Kidney (tissue), 14 donors: ENCODE results near the gene GALNT18. TPM values are rescaled to one million over a fixed set of nuclear protein-coding genes. Genes with fewer than 3 reads are reported as not detected.
A peak's percentile ranks its signal among the peaks of the same experiment; 100 is the strongest.

Experiments used
- DNase-seq, 5 donors: peaks; one replicate each; pipeline ENCODE4 v3.0.0-alpha.2; 2013 to 2020
- FAIRE-seq: peaks from 2 replicates; lab custom pipeline; 2012; peaks lifted over from hg19 to GRCh38; lab: Jason Lieb, UNC
- H3K27ac ChIP-seq, 2 donors: one replicate each; pipeline ENCODE4 v1.7.0; 2013; ENCODE audit warnings: low read depth in 2 of 2, low read length in 2 of 2, inconsistent platforms in 1 of 2
- H3K27me3 ChIP-seq: one replicate; pipeline ENCODE4 v1.7.1; 2013; ENCODE audit warnings: low read length, inconsistent platforms; ENCODE audit not compliant: control insufficient read depth, insufficient read depth
- H3K36me3 ChIP-seq, 3 donors: one replicate each; pipeline versions ENCODE4 v1.7.0 to v1.7.1; 2013; ENCODE audit warnings: low read length in 3 of 3, control low read depth in 1 of 3, inconsistent platforms in 1 of 3; ENCODE audit not compliant: insufficient read depth in 3 of 3, control insufficient read depth in 2 of 3
- H3K4me1 ChIP-seq, 3 donors: one replicate each; pipeline versions ENCODE4 v1.7.0 to v1.7.1; 2013; ENCODE audit warnings: low read length in 3 of 3, inconsistent platforms in 1 of 3, low read depth in 1 of 3; ENCODE audit not compliant: control insufficient read depth in 2 of 3, insufficient read depth in 2 of 3
- H3K4me3 ChIP-seq, 3 donors: one replicate each; pipeline versions ENCODE4 v1.7.0 to v1.8.1; 2013; ENCODE audit warnings: low read length in 3 of 3, control low read depth in 1 of 3, inconsistent platforms in 1 of 3
- H3K9ac ChIP-seq, 3 donors: one replicate each; pipeline versions ENCODE4 v1.7.0 to v1.7.1; 2013; ENCODE audit warnings: low read length in 3 of 3, control low read depth in 1 of 3, inconsistent platforms in 1 of 3
- H3K9me3 ChIP-seq, 3 donors: one replicate each; pipeline versions ENCODE4 v1.7.0 to v1.7.1; 2013; ENCODE audit warnings: low read length in 3 of 3, control low read depth in 1 of 3, inconsistent platforms in 1 of 3; ENCODE audit not compliant: control insufficient read depth in 2 of 3, insufficient read depth in 1 of 3
- intact Hi-C: fragments of 100-400 bp; cut with DNase I; formaldehyde crosslinking; loops from one replicate; pipeline ENCODE4 v1.11.1; 2022
- polyA plus RNA-seq: library from polyadenylated mRNA; stranded (reverse); fragments of 350-450 nt; fragmentation: Illumina TruSeq; extraction: RNeasy Lipid Tissue Mini Kit (QIAGEN cat#74804); gene quantifications from one replicate; pipeline ENCODE4 v1.2.3, GENCODE V29; 2014; ENCODE audit warnings: low read depth, low replicate concordance; ENCODE audit not compliant: insufficient read depth
- total RNA-seq: library from RNA; stranded (reverse); fragmentation: NEBNext Ultra II Directional; extraction: Animal tissue kit (Norgen Biotek cat#: 25700); gene quantifications from one replicate; pipeline ENCODE4 v1.2.1, GENCODE V29; 2021
- TF ChIP-seq, protein P1 (sequence below): IDR thresholded peaks from 3 replicates; pipeline ENCODE4 v1.5.1; 2012; ENCODE audit warnings: mild to moderate bottlenecking, moderate library complexity, borderline replicate concordance; ENCODE audit not compliant: insufficient read depth; ENCODE audit errors: extremely low read depth
- donor health status: control.
- donor health status: control.
- donor health status: control.
- donor health status: control.
- donor health status: control.
- donor health status: DM: yes; HTN: yes; CAD: no.
- donor health status: Normal renal cell carcinoma (clear cell type).

GALNT18 gene
- total and polyA plus RNA-seq, 2 donors from 2014 or later, result 27.2 to 42.1 TPM

DNA sequence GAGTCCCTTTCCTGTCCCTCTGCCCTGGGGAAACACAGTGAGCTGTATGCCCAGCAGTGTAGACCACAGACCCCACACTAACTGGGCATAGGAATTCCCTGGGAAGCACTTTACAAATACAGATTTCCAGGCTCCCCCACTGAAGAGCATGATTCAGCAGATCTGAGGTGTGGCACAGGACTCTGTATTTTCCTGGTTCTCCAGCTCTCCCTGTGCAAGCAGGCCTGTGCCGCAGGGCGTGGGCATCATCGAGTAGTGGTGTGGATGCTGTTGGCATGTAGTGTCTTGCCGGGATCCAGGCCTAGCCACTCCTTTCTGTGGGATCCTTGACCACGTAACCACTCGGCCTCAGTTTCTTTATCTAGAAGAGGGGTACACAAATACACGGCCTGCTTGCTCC lies 49.9 kb downstream of the GALNT18 start:
- Histone ChIP-seq H3K36me3 (no peaks in the 10 kb centered on the region), H3K9ac (no peak overlapping the region), H3K9me3 (no peaks in the 10 kb centered on the region), H3K4me1 (peaks cover 0 to 30% (median 8%) of the 10 kb centered on the region in 3 donors), H3K4me3 (no peak overlapping the region), H3K27ac (no peak overlapping the region), H3K27me3 (no peaks in the 10 kb centered on the region)
- TF ChIP-seq, protein P1, sequence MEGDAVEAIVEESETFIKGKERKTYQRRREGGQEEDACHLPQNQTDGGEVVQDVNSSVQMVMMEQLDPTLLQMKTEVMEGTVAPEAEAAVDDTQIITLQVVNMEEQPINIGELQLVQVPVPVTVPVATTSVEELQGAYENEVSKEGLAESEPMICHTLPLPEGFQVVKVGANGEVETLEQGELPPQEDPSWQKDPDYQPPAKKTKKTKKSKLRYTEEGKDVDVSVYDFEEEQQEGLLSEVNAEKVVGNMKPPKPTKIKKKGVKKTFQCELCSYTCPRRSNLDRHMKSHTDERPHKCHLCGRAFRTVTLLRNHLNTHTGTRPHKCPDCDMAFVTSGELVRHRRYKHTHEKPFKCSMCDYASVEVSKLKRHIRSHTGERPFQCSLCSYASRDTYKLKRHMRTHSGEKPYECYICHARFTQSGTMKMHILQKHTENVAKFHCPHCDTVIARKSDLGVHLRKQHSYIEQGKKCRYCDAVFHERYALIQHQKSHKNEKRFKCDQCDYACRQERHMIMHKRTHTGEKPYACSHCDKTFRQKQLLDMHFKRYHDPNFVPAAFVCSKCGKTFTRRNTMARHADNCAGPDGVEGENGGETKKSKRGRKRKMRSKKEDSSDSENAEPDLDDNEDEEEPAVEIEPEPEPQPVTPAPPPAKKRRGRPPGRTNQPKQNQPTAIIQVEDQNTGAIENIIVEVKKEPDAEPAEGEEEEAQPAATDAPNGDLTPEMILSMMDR, result no peak
- DNase-seq (no peak), FAIRE-seq (no peak)
- intact Hi-C loops, result no loop called here

DNA sequence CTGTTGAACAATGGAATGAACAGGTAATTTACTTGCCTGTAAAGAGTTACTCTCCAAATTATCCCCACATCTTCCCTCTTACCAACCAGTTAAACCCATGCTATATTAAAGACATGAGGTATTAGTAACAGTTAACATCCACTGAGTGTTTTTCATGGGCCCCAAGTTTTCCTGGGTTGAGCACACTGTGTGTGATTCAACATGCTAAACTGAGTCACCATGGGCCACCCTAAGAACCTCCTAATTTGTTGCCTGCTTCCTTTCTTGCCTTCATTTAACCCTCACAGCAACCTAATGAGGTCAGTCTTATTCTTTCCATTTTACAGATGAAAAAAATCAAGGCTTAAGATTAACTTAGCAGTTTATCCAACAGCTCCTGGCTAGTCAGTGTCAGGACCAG lies 51.0 kb downstream of the GALNT18 start:
- Histone ChIP-seq H3K9me3 (no peaks in the 10 kb centered on the region), H3K27me3 (no peaks in the 10 kb centered on the region), H3K4me1 (peaks cover 0 to 31% (median 8%) of the 10 kb centered on the region in 3 donors), H3K4me3 (no peak overlapping the region), H3K27ac (peak overlapping the region in 1 of 2 donors; percentile 11), H3K36me3 (no peaks in the 10 kb centered on the region), H3K9ac (no peak overlapping the region)
- FAIRE-seq (no peak), DNase-seq (no peak)
- intact Hi-C loops, result no loop called here
- TF ChIP-seq, protein P1, result no peak

DNA sequence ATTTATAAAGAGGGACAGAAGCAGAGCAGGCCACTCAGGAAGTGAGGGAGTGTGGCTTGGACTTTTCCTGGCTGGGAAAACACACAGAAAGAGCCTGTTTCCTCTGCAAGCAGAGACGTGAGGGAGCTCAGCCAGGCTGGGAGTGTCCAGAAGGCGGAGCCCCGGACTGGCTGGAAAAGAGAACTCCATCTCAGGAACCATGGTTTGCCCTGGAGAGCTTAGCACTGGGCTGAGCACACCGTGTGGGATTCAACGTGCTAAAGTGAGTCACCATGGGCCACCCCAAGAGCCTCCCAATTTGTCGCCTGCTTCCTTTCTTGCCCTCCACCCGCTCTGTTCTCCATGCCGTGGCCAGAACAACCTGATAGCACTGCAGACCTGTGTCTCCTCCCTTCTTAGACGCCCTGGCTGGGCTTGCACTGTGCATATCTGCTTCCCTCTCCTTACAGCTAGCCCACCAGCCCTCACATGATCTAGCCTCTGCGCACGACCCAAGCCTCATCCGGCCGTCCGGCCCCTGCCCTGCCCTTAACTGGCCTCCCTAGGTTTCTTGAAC lies 51.8 kb downstream of the GALNT18 start:
- intact Hi-C loops, result no loop called here
- DNase-seq (peak in 3 of 5 donors; percentile 36 to 85 (median 66)), FAIRE-seq (no peak)
- peak overlapping the region; percentile 54 to 60 for H3K27ac ChIP-seq
- H3K36me3 ChIP-seq, result no peaks in the 10 kb centered on the region
- H3K9ac ChIP-seq, result peak overlapping the region in 1 of 3 donors; percentile 51
- no peaks in the 10 kb centered on the region for H3K9me3 ChIP-seq
- no peaks in the 10 kb centered on the region for H3K27me3 ChIP-seq
- TF ChIP-seq, protein P1, result no peak
- no peak overlapping the region for H3K4me3 ChIP-seq
- peaks cover 0 to 31% (median 8%) of the 10 kb centered on the region in 3 donors for H3K4me1 ChIP-seq

DNA sequence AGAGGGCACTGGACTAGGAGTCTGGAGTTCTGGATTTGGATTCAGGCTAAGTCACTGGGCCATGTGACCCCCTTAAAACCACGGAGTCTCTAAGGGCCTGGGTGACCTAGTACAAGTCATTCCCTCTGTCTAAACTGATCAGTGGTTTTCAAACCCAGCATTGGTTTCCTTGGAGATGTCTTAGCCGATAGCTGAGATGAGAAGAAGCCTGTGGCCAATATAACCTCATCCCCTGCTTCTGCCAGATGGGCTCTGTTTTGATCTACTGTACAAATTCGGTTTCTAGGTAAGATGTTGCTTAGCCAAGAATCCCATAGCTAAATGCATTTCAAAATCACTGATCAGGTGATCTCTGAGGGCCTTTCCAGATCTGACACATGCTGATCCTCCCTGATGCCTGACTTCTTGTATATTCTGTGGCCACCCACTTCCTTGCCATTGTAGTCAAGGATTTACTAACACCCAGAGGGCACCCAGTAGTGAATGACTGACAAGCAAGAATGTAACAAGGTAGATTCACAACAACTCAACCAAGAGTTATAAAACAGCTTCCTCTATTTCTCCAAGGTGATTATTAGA lies 53.1 kb downstream of the GALNT18 start:
- H3K4me1 ChIP-seq, result peaks cover 0 to 31% (median 8%) of the 10 kb centered on the region in 3 donors
- FAIRE-seq, result no peak
- H3K36me3 ChIP-seq, result no peaks in the 10 kb centered on the region

More for the DNA sequence above, 53.1 kb downstream of the GALNT18 start:
- Histone ChIP-seq H3K27me3 (no peaks in the 10 kb centered on the region), H3K4me3 (no peak overlapping the region), H3K9me3 (no peaks in the 10 kb centered on the region), H3K27ac (no peak overlapping the region), H3K9ac (no peak overlapping the region)
- TF ChIP-seq, protein P1, result no peak
- DNase-seq, result no peak
- intact Hi-C loops, result no loop called here
